Stimulated activated naive CD8-positive, alpha-beta T cell treated with anti-CD3 and anti-CD28 coated beads, Interleukin-15, Interleukin-2, amounts not matched to agents 100 U/mL and 50 U/mL, for 24 hours (primary cell): ENCODE results near the gene E2F3.

Experiments
- ATAC-seq: fragments of 150-1000 bp; cut with Tn5 transposase; one replicate; pipeline ENCODE4 v1.10.0; 2021
- DNase-seq: peaks from one replicate; pipeline ENCODE4 v3.0.0; 2021

Gene E2F3

GRCh38 chr6:20402342-20403069, 827 bp downstream of the E2F3 start:
- ATAC-seq (no peak), DNase-seq (peak; percentile 65)

- DNase-seq, result peak; percentile 94
- peak; percentile 67 for ATAC-seq
Observed at GRCh38 chr6:20403070-20403765, 1.5 kb downstream of the E2F3 start.

GRCh38 chr6:20403766-20404640, 2.3 kb downstream of the E2F3 start:
- ATAC-seq, result peak; percentile 3
- DNase-seq, result peak; percentile 82

- no peak for ATAC-seq
- DNase-seq, result peak; percentile 69
Observed at GRCh38 chr6:20404641-20405032, 3.0 kb downstream of the E2F3 start.

GRCh38 chr6:20408851-20409250, 7.2 kb downstream of the E2F3 start:
- DNase-seq (no peak), ATAC-seq (no peak)

- DNase-seq, result no peak
Observed at GRCh38 chr6:20409427-20409971, 7.8 kb downstream of the E2F3 start.

GRCh38 chr6:20411544-20411943, 9.9 kb downstream of the E2F3 start:
- no peak for ATAC-seq

More at GRCh38 chr6:20409427-20409971, 7.8 kb downstream of the E2F3 start:
- ATAC-seq, result peak; percentile 87

GRCh38 chr6:20411953-20412681, 10.4 kb downstream of the E2F3 start:
- ATAC-seq (no peak), DNase-seq (no peak)

More at GRCh38 chr6:20411544-20411943, 9.9 kb downstream of the E2F3 start:
- DNase-seq, result no peak

GRCh38 chr6:20412682-20413073, 11.0 kb downstream of the E2F3 start:
- DNase-seq, result no peak

GRCh38 chr6:20413826-20414225, 12.1 kb downstream of the E2F3 start:
- ATAC-seq, result no peak
- no peak for DNase-seq

More at GRCh38 chr6:20412682-20413073, 11.0 kb downstream of the E2F3 start:
- no peak for ATAC-seq

GRCh38 chr6:20414711-20415110, 13.0 kb downstream of the E2F3 start:
- DNase-seq (no peak), ATAC-seq (no peak)

- ATAC-seq, result no peak
- DNase-seq, result no peak
Observed at GRCh38 chr6:20415304-20415703, 13.6 kb downstream of the E2F3 start.

GRCh38 chr6:20415712-20416454, 14.2 kb downstream of the E2F3 start:
- peak; percentile 30 for ATAC-seq

GRCh38 chr6:20416567-20417345, 15.1 kb downstream of the E2F3 start:
- DNase-seq (no peak), ATAC-seq (no peak)

More at GRCh38 chr6:20415712-20416454, 14.2 kb downstream of the E2F3 start:
- no peak for DNase-seq

- DNase-seq (no peak), ATAC-seq (no peak)
Observed at GRCh38 chr6:20417819-20418218, 16.1 kb downstream of the E2F3 start.

GRCh38 chr6:20426177-20427082, 24.8 kb downstream of the E2F3 start:
- no peak for DNase-seq
- no peak for ATAC-seq

- DNase-seq, result no peak
- no peak for ATAC-seq
Observed at GRCh38 chr6:20427856-20428255, 26.2 kb downstream of the E2F3 start.

GRCh38 chr6:20432692-20433091, 31.0 kb downstream of the E2F3 start:
- ATAC-seq (no peak), DNase-seq (no peak)

GRCh38 chr6:20433321-20433720, 31.6 kb downstream of the E2F3 start:
- DNase-seq, result no peak
- ATAC-seq, result no peak
